C4-2B (cell line): ENCODE results near the gene THRB.

Experiments
- H3K27ac ChIP-seq: fragments of 450-650 bp; 2 replicates; pipeline ENCODE4 v1.5.1; 2017
- CTCF ChIP-seq: fragments of 450-650 bp; conservative IDR thresholded peaks from 2 replicates; pipeline ENCODE4 v1.5.1; 2017; ENCODE audit warnings: mild to moderate bottlenecking
- ZFX ChIP-seq: fragments of 450-650 bp; IDR thresholded peaks from 2 replicates; pipeline ENCODE4 v1.6.1; 2017

The THRB gene

GRCh38 chr3:24272408-24272807, 222.2 kb downstream of the THRB start:
- no peak overlapping the region for H3K27ac ChIP-seq
- TF ChIP-seq ZFX: no peak
- no peak for TF ChIP-seq CTCF

DNA sequence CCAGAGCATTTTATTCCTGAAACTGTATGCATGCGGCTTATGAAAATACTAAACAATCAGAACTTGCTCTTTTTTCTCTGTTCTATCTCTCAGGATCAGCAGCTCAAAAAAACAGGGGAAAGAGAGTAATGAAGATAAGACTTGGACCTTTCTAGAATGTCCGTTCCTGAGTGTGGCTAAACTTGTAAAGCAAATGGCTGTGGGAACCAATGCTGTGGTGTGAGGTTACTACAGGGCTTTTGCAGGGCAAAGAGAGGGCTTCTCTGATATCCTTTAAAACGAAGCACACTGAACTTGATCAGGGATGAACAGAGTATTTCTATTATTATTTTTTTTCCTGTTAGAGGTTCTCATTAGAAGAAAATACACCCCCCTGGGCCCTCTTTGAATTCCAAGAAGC, 223.4 kb downstream of the THRB start:
- no peak overlapping the region for H3K27ac ChIP-seq
- TF ChIP-seq CTCF (no peak), ZFX (no peak)

- TF ChIP-seq ZFX: no peak
- no peak overlapping the region for H3K27ac ChIP-seq
Measured at GRCh38 chr3:24270744-24271143, 223.9 kb downstream of the THRB start.

DNA sequence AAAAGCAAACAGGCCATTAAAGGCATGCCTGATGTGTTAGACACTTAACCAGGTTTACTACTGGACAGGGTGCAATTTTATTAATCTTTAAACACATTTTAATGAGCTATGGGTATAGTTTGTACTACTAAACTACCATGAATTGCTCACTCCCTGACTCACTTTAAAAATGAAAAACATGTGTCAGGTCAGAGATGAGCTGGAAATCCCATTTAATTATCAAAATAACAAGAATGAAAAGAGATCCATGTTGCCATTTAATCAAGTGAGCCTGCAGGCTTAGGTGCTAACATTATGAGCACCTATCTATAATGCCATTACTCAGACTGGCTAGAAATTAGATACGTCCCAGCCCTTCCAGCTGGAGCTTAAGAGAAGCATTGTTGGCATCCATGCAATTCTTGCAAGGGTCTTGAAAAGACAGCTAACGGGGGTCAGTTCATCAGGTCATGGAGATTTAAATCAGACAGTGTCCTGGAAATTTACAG, 224.4 kb downstream of the THRB start:
- H3K27ac ChIP-seq: no peak overlapping the region
- TF ChIP-seq ZFX (no peak), CTCF (no peak)

GRCh38 chr3:24264748-24265158, 229.9 kb downstream of the THRB start:
- no peak overlapping the region for H3K27ac ChIP-seq
- TF ChIP-seq ZFX (no peak), CTCF (peak; percentile 85)

DNA sequence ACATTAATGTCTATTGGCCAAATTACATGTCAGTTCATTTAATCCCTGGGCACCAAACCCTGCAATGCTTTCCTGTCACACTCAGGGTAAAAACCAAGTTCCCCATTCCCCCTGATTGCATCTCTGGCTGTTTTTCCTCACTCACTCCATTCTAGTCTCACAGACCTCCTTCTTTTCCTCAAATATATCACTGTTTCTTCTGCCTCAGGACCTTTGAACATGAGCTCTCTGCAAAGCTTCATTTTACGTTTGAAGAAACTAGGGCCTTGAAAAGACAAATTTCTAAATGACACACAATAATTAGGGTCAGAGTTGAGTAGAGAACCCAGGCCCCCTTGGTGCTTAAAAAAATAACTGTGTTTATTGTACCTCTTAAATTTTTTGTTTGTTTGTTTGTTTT, 230.6 kb downstream of the THRB start:
- TF ChIP-seq ZFX (no peak), CTCF (no peak)
- no peak overlapping the region for H3K27ac ChIP-seq

- TF ChIP-seq CTCF (no peak), ZFX (no peak)
- H3K27ac ChIP-seq: no peak overlapping the region
Measured at GRCh38 chr3:24263069-24263668, 231.5 kb downstream of the THRB start.

DNA sequence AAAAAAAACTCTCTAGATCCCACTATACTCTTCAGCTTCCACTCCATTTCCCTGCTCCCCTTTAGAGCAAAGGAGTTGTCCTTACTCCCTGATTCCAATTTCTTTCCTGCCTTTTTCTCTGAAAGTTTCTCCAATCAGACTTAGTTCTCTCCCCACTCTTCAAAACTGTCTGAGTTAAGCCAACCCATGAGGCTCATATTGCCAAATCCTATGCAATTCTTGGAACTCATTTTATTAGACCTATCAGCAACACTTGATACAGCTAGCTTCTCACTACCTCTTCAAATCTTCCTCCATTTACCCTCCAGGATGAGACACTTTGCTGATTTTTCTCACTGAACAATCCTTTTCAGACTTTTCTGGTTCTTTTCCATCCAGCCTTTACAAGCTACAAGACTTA, 233.1 kb downstream of the THRB start:
- TF ChIP-seq CTCF (no peak), ZFX (no peak)

More for the DNA sequence above, 233.1 kb downstream of the THRB start:
- H3K27ac ChIP-seq: no peak overlapping the region
